ENCODE measurements around the gene UNC13D.

DNA sequence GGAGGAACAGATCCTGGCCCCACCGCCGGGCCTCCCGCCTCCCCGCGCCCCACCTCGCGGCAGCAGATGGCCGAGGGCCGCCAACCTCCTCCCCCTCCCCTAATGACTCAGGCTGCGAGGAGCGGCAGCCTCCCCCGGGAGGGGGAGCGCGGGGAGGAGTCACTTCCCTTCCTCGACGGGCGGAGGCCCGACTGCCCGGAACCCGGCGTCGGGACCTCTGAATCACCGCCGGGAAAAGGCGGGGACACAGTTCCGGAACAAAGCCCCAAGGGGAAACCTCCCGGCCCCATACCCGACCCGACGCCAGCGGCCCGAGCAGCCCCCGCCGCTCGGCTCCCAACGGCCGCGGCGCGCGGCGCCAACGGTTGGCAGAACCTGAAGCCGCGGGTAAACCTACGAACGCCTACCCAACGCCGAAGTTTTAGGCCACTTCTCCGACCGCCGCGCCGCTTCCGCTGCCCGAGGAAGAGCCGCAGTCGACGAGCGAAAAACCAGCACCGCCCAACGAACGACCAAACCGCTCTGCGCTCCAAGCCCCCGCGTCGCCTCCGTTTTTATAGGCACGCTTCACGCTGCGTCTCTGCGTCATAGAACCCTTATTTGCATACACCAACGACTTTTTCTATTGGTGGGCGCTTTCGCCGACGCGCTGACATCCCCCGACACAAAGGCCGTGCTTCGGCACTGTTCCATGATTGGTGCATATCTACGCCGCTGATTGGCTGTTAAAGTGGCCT lies 64.8 kb downstream of the UNC13D start:
- TF ChIP-seq GATA2 (IDR thresholded peaks at IDR 0.05; ENCODE audit: low read depth, low read length) = no peak
- no peak for TF ChIP-seq GATA3 (IDR thresholded peaks at IDR 0.05; ENCODE audit: low read depth, low read length)
